NAMALWA (cell line): Measurements from ENCODE around the gene WASHC4.
"Not testable (repeated sequence)": the region's sequence is repeated elsewhere in the genome, so short reads cannot be mapped to it uniquely, and the experiment has no call there.

Experiments
- DNase-seq: peaks from one replicate; pipeline ENCODE4 v3.0.0-alpha.2; 2015; ENCODE audit warnings: low spot score

WASHC4 gene

GRCh38 chr12:105164068-105164467 is 56.5 kb downstream of the WASHC4 start:
- DNase-seq, result no peak

- no peak for DNase-seq
These were observed 59.2 kb downstream of the WASHC4 start for GRCh38 chr12:105166736-105167135.

DNA sequence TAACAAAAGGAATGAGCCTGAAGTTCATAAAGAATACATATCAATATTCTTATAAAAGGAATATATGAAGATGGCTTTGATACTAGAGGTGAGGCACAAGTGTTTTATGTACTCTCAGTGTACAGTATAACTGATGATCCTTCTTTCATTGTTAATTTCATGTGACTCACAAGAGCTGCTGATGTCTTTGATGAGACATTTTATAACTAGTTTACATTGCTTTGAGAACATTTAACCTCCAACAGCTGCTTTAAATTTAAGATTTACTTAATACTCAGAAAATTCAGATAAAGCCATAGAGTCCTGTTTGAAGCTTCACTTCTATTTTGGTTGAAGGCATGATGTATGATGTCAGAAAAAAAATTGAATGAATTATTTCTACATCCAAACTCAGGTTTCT is 59.8 kb downstream of the WASHC4 start:
- DNase-seq, result no peak

GRCh38 chr12:105168006-105168405 is 60.5 kb downstream of the WASHC4 start:
- DNase-seq, result no peak

GRCh38 chr12:105170139-105170538 is 62.6 kb downstream of the WASHC4 start:
- no peak for DNase-seq

DNA sequence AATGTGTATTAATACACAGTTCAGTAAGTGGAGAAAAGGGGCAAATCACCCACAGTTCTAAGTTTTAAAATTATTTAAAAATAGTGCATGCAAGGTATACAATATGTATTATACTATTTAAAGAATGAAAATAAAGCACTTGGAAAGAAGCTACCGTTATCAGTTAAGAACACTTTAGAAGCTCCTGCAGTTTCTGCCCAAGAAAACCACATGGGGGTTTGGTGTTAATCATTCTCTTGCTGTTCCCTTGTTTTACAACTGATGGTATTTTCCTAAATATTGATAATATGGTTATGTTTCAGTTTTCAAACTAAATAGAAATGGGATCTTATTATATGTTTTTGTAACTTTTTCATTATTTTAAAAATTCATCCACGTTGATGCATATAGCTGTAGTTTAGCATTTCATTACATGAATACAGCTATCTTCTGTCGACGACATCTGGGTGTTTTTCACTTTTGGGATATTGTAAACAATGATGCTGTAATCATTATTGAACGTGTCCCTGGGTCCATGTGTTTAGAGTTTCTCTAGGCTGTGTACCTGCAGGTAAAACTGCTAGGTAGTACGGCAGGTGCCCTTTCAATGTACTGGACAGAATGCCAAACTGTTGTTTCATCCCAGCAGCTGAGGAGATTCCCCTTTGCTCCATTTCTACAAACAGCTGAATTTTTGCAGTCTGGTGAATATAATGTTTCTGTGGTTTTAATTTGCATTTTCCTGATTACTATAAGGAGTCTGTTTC is 64.3 kb downstream of the WASHC4 start:
- DNase-seq, result no peak

DNA sequence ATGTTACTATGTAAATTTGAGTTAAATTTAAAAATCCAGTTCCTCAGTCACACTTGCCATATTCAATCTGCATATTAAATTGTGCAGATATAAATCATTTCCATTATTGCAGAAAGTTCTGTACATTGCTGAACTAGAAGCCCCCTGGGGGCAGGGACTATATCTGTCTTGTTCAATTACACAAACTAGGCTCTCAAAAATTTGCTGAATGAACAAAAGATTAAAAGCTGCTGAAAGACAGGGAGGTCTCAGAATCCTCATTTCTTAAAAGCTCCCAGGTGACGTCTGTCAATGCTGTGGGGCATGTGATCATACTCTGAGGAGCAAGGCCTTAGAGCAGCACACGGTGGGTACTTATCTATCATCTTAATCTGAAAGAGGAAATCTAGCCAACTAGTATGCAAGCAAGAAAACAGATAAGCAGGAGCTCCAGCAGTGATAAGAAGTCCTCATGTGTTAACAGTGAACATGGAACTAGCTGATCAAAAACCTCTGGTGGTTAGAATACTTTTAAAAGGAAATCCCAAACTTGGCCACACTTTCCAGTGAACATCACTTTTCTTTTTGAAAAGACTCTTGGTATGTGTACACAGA is 68.0 kb downstream of the WASHC4 start:
- DNase-seq, result no peak

DNA sequence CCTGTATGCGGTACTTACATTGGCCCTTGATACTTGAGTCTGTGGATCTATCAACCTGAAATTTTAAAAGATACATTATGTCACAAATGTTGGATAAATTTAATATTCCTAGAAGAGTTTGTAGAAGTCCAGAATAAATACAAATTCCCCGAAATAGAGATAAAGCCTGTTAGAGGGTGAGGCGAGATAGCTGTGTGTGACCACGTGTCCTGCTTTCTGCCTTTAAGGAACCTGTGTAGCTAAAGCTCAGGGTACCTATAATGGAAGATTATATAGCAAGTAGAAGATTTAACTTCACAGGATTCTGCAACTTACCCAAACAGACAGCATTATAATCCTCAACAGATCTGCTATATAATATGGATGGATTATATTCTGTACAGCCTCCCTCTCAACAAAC is 69.7 kb downstream of the WASHC4 start:
- DNase-seq, result no peak

DNA sequence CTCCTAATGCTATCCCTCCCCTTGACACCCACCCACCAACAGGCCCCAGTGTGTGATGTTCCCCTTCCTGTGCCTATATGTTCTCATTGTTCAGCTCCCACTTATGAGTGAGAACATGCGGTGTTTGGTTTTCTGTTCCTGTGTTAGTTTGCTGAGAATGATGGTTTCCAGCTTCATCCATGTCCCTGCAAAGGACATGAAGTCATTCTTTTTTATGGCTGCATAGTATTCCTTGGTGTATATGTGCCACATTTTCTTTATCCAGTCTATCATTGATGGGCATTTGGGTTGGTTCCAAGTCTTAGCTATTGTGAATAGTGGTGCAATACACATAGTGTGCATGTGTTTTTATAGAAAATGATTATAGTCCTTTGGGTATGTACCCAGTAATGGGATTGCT is 71.6 kb downstream of the WASHC4 start:
- DNase-seq, result not testable (repeated sequence)

DNA sequence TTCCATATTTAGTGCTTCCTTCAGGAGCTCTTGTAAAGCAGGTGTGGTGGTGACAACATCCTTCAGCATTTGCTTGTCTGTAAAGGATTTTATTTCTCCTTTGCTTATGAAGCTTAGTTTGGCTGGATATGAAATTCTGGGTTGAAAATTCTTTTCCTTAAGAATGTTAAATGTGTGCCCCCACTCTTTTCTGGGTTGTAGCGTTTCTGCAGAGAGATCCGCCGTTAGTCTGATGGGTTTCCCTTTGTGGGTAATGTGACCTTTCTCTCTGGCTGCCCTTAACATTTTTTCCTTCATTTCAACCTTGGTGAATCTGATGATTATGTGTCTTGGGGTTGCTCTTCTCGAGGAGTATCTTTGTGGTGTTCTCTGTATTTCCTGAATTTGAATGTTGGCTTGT is 75.9 kb downstream of the WASHC4 start:
- not testable (repeated sequence) for DNase-seq

DNA sequence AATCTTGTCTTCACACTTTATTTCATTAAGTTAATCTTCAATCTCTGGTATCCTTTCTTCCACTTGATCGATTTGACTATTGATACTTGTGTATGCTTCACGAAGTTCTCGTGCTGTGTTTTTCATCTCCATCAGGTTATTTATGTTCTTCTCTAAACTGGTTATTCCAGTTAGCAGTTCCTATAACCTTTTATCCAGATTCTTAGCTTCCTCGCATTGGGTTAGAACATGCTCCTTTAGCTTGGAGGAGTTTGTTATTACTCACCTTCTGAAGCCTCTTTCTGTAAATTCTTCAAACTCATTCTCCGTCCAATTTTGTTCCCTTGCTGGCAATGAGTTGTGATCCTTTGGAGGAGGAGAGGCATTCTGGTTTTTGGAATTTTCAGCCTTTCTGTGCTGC is 76.4 kb downstream of the WASHC4 start:
- not testable (repeated sequence) for DNase-seq

DNA sequence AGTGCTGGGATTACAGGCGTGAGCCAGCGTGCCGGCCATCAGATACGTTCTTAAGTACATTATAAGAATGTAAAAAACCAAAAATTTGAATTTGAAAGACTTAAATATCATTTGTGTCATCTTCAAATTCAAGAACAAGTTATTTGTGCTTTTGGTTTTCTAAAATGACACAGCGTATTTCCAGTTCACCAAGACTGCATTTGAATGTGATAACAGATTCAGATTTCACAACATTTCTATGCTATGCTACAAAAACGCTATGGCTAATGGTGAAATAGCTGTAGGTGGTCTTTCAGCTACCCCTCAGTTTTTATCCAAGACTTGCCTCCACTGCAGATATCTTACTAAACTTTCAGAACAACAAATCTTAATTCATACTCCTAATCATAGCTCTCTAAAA is 81.8 kb downstream of the WASHC4 start:
- no peak for DNase-seq

DNA sequence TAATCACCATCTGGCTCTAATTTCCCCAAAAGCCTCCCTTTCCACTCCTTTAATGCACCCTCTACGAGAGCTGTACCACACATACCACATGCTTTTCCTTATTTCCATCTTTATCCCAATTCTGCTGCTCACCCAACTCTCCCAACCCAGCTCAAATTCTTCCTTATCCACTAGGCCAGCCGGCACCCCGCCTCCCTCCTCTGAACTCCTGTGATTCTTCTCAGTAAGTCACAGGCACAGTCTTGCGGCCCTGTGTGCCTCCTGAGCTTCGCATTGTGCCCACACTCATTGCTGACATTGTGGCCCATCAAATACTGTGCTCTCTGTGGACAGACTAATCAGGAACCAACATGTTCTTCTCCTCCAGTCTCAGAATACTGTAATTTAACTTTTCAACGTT is 83.0 kb downstream of the WASHC4 start:
- DNase-seq, result no peak

DNA sequence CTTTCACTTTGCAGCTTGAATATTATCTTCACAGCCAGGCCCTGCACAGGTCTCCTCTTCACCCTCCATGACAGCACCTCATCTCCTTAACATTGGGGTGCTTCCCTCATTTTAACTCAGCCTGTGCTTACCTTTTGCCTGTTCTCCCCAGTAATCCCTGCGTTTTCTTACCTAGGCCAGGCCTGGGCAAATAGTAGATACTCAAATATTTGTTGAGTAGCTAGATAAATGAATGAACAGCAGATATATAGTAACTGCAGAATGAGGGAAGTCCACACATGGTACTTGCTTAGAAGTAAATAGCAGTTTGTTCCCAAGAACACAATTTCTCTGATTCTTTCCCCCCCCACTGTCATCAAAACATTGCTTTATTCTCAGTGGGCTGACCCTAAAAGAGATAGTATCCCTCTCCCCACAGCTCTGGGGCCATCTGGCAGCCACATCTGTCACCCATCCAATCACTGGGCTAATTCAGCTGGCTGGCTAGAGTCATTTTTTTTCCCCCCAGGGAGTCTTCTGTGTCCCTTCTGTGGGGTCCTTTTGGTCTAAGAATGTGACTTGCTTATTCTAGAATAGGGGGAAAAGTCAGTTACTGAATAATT is 85.2 kb downstream of the WASHC4 start:
- no peak for DNase-seq

DNA sequence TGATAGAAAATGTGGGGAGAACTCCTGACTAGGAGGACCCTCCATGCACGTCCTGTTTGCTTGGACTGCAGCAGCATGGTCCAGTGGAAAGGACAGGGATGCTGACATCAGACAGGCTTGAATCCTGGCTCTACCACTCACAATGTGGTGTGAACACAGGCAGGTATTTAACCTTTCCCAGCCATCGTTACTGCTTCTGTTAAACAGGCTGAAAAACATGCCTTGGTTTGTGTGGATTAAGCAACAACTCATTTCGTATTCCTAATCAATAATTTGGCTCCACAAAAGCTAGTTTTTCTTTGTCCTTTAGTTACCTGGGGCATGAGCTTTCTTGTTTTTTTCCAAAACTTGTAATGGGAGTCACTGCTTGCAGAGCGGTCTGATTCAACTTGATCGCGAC is 87.4 kb downstream of the WASHC4 start:
- no peak for DNase-seq

DNA sequence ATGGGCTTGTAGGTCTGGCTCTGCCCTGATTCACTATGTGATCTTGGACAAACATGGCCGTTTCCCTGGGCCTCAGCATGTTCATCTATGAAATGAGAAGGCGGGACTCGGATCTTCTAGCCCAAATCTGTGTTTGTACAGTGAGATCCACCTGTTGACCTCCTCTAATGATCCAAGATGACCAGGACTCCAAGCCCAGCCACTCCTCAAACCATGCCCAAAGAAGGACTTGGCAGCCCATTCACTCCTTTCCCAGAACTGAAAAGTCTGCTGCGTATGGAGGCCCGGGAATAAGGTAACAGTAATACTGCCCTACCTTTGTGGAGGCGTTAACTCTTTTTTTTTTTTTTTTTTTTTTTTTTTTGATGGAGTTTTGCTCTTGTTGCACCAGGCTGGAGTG is 88.6 kb downstream of the WASHC4 start:
- no peak for DNase-seq

- DNase-seq, result no peak
These were observed 91.4 kb downstream of the WASHC4 start for GRCh38 chr12:105198961-105199360.

GRCh38 chr12:105200385-105200784 is 92.9 kb downstream of the WASHC4 start:
- DNase-seq, result no peak

- no peak for DNase-seq
These were observed 93.8 kb downstream of the WASHC4 start for GRCh38 chr12:105201299-105201698.

DNA sequence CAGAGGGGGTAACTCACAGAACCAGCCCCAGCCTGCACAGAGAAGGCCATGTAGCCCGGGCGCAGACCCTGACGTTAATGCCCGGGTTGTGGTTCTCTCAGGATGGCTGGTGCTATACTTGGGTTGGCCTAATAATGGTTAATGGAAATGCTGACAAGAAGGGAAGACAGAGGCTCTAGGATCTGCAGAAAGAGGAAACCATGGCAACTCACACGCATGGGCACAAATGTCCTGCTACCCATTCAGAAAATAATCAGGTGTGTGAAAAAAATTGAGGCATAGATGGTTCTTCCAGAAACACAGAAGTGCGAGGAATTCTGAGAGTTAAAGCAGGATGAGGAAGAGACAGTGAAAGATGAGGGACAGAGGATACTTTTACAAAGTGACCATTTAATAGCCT is 94.7 kb downstream of the WASHC4 start:
- no peak for DNase-seq

DNA sequence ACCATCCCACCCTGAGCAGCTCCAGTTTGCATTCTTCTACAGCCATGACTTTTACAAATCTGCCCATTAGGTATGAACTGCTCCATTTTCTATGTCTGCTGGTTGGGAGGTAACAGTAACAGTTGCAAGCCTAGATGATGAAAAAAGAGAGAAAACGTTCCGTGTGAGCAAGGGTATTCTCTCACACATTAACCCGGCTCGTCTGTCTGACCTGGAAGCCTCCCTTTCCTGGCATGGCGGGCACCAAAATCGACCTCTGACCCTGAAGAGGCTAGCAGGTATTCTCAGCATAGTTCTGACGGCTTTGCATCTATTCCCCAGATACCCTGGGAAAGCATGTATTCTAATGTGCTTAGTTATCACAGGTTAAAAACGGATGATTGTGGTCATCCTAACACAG is 96.6 kb downstream of the WASHC4 start:
- DNase-seq, result no peak

DNA sequence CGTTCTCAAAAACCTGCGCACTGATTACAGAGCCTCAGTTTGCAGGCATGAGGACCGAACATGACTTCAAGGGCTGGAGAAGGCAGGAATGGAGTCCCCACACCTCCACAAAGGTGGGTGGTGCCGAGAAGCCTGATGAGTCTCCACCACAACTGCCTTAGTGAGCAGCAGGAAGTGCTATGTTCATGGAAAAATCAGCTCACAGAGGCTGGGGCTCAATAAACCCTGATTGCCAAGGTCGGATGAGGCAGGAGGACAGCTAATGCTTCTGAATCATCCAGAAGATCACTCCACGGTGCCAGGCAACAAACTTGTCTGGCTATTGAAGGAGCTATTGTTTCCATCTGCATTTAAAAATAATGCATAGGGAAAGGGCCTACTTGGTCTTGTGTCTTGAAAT is 97.4 kb downstream of the WASHC4 start:
- DNase-seq, result no peak

DNA sequence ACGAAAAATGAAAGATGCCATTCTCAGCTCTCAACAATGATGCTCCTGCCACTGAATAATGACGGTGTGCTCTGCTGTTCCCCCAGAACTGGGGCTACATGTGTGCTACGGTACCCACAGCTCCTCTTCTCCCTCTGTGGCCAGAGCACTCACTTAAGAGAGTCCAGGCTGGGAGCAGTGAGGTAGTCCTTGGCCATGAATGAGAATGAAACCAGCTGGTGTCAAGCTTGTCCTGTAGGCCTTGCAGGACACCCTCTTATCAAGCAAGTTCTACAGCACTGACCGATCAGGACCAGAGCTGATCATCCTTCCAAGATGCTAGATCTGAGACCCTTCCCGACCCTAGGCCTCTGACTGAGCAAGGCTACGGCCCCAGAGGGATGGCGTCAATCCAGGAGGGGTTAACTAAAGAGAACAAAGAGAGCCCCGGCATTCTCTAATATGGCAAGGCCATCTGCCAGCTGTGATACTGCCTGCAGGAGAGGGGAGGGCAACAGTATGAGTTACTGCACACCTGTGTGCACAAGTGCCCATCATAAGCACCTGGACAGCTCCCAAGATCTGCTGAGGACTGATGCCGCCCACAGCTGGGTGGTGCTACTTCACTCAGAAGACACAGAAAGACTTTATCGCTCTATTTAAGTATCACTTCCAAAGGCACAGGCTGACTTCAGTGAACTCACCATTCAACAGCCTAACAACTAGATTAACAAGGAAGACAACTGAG is 98.0 kb downstream of the WASHC4 start:
- no peak for DNase-seq
